ENCODE data around the gene BDP1. TPM values are rescaled to one million over a fixed set of nuclear protein-coding genes. Genes with fewer than 3 reads are reported as not detected.
"Not testable (repeated sequence)": the region's sequence is repeated elsewhere in the genome, so short reads cannot be mapped to it uniquely, and the experiment has no call there.

BDP1 gene
- total RNA-seq, 1 experiment from 2014 or later: 21.4 TPM

- DNase-seq (ENCODE audit: low spot score); in situ Hi-C loops (cut with HindIII; ENCODE audit: low sequenced_read_pairs): not testable (repeated sequence)
These were observed 95.4 kb downstream of the BDP1 start for GRCh38 chr5:71550885-71551284.

DNA sequence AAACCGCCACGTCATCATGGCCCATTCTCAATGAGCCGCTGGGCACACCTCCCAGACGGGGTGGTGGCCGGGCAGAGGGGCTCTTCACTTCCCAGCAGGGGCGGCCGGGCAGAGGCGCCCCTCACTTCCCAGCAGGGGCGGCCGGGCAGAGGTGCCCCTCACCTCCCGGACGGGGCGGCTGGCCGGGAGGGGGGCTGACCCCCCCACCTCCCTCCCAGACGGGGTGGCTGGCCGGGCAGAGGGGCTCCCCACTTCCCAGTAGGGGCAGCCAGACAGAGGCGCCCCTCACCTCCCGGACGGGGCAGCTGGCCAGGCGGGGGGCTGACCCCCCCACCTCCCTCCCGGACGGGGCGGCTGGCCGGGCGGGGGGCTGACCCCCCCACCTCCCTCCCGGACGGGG is 96.1 kb downstream of the BDP1 start:
- DNase-seq (ENCODE audit: low spot score); in situ Hi-C loops (cut with HindIII; ENCODE audit: low sequenced_read_pairs): not testable (repeated sequence)

DNA sequence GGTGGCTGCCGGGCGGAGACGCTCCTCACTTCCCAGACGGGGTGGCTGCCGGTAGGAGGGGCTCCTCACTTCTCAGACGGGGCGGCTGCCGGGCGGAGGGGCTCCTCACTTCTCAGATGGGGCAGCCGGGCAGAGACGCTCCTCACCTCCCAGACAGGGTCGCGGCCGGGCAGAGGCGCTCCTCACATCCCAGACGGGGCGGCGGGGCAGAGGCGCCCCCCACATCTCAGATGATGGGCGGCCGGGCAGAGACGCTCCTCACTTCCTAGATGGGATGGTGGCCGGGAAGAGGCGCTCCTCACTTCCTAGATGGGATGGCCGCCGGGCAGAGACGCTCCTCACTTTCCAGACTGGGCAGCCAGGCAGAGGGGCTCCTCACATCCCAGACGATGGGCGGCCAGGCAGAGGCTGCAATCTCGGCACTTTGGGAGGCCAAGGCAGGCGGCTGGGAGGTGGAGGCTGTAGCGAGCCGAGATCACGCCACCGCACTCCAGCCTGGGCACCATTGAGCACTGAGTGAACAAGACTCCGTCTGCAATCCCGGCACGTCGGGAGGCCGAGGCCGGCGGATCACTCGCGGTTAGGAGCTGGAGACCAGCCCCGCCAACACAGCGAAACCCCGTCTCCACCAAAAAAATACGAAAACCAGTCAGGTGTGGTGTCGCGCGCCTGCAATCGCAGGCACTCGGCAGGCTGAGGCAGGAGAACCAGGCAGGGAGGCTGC is 96.7 kb downstream of the BDP1 start:
- in situ Hi-C loops (cut with HindIII; ENCODE audit: low sequenced_read_pairs); DNase-seq (ENCODE audit: low spot score): not testable (repeated sequence)

DNA sequence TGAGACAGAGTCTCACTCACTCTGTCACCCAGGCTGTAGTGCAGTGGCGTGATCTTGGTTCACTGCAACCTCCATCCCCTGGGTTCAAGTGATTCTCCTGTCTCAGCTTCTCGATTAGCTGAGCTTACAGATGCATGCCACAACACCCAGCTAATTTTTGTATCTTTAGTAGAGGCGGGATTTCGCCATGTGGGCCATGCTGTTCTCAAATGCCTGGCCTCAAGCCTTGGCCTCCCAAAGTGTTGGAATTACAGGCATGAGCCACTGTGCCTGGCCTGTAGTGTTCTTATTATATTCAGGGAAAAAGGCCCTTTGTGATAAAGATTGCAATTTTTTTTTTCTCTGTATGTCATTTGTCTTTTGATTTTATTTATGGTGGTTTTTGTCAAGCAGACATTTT is 107.7 kb downstream of the BDP1 start:
- in situ Hi-C loops (cut with HindIII; ENCODE audit: low sequenced_read_pairs): no loop called here
- no peak for DNase-seq (ENCODE audit: low spot score)

GRCh38 chr5:71564895-71565294 is 109.4 kb downstream of the BDP1 start:
- DNase-seq (ENCODE audit: low spot score): no peak
- in situ Hi-C loops (cut with HindIII; ENCODE audit: low sequenced_read_pairs): no loop called here

DNA sequence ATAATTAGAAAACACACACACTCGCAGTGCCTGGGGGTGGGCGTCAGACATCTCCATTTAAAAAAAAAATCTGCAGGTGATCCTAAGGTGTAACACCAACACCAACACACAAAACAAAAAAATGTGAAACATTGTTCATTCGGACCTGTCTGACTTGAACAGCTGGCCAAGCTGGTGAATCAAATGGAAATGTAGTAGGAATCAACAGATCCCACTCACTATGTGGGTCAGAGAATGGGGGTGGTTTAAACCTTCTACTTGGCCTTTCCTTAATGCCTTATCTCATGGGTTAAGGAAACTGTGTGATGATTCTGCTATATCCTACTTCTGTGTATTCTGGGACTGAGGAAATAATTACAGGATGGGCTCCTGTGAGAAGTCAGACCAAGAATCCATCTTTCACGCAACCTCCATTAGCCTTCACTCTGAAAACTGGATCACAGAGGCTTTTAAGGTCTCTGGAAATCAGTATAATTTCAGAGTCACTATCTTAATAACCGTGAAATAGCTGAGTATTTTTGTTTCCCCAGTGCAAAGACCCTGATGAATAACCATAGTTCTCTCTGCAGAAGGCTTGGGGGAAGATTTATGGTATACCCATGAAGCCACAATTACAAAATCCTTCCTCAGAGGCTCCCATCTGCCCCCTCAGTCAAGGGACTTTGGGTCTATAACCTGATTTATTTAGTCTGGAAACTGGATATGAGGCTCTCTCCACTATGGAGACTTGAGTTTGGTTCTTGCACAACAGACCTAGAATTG is 114.5 kb downstream of the BDP1 start:
- in situ Hi-C loops (cut with HindIII; ENCODE audit: low sequenced_read_pairs): no loop called here
- no peak for DNase-seq (ENCODE audit: low spot score)

DNA sequence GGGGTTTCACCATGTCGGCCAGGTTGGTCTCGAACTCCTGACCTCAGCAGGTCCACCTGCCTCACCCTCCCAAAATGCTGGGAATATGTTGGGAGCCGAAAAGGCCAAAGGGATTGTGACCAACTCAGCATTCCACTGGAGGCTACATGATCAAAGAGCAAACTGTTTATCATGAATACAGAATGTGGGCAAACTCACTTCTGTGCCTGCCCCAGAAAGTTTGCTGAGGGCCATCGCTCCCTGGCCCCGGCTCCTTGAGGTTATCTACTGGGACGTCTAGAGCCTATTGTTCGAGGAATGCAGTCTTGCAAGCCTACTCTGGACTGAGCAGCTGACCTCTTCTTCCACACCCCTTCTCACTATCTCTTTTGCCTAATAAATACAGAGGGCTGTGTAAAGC is 116.4 kb downstream of the BDP1 start:
- in situ Hi-C loops (cut with HindIII; ENCODE audit: low sequenced_read_pairs); DNase-seq (ENCODE audit: low spot score): not testable (repeated sequence)

GRCh38 chr5:71573591-71573990 is 118.1 kb downstream of the BDP1 start:
- no peak for DNase-seq (ENCODE audit: low spot score)
- in situ Hi-C loops (cut with HindIII; ENCODE audit: low sequenced_read_pairs): no loop called here

DNA sequence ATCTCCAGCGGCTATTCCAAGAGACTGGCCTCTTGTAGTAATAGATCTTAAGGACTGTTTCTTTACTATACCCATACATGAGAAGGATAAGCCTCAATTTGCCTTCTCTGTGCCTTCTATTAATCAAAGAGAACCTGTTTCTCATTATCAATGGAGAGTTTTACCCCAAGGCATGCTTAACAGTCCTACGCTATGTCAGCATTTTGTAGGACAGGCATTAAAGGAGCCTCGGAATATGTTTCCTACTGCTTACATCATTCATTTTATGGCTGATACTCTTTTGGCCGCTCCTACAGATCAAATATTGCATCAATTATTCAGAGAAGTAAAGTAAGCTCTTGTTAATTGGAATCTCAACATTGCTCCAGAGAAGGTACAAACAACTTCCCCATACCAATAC is 120.1 kb downstream of the BDP1 start:
- in situ Hi-C loops (cut with HindIII; ENCODE audit: low sequenced_read_pairs); DNase-seq (ENCODE audit: low spot score): not testable (repeated sequence)

GRCh38 chr5:71576241-71576640 is 120.8 kb downstream of the BDP1 start:
- in situ Hi-C loops (cut with HindIII; ENCODE audit: low sequenced_read_pairs): no loop called here
- DNase-seq (ENCODE audit: low spot score): no peak

GRCh38 chr5:71577839-71578238 is 122.4 kb downstream of the BDP1 start:
- in situ Hi-C loops (cut with HindIII; ENCODE audit: low sequenced_read_pairs); DNase-seq (ENCODE audit: low spot score): not testable (repeated sequence)

- no peak for DNase-seq (ENCODE audit: low spot score)
- in situ Hi-C loops (cut with HindIII; ENCODE audit: low sequenced_read_pairs): no loop called here
These were observed 127.6 kb downstream of the BDP1 start for GRCh38 chr5:71582945-71583584.

GRCh38 chr5:71586052-71586940 is 130.8 kb downstream of the BDP1 start:
- DNase-seq (ENCODE audit: low spot score): no peak
- in situ Hi-C loops (cut with HindIII; ENCODE audit: low sequenced_read_pairs): no loop called here

DNA sequence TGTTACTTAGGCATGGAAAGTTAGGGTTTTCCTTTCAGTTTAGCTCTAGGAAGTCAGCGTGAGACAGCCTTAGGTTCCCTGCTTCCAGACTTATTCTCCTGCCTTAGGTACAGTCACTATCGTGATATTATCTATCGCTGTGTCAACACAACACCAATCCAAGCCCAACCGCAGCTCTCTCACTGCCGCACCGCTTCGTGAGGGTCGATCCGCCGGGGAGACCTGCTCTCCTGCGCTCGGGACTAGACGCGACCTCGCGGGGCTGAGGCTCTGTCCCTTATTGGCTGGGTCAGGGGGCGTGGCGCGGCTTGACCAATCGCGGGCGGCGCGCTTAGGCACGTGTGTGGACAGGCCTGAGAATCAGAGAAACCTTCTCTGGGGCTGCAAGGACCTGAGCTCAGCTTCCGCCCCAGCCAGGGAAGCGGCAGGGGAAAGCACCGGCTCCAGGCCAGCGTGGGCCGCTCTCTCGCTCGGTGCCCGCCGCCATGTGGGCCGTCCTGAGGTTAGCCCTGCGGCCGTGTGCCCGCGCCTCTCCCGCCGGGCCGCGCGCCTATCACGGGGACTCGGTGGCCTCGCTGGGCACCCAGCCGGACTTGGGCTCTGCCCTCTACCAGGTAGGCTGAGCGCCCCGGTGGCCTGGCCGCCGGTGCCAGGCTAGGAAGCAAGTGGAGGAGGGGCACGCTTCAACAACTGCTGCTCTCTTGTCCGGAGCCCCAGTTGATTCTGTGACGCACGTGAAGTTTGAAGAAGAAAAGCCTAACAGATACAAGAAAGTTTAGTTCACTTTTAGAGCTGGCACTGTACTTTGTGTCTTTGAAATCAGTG is 131.7 kb downstream of the BDP1 start, which contains the start of gene MCCC2:
TSS of gene MCCC2 (plus strand) at position 400 of the 825 bp plus-strand sequence. CDS start at position 486, 86 bp downstream.
- in situ Hi-C loops (cut with HindIII; ENCODE audit: low sequenced_read_pairs): no loop called here
- DNase-seq (ENCODE audit: low spot score): peak; percentile 94

DNA sequence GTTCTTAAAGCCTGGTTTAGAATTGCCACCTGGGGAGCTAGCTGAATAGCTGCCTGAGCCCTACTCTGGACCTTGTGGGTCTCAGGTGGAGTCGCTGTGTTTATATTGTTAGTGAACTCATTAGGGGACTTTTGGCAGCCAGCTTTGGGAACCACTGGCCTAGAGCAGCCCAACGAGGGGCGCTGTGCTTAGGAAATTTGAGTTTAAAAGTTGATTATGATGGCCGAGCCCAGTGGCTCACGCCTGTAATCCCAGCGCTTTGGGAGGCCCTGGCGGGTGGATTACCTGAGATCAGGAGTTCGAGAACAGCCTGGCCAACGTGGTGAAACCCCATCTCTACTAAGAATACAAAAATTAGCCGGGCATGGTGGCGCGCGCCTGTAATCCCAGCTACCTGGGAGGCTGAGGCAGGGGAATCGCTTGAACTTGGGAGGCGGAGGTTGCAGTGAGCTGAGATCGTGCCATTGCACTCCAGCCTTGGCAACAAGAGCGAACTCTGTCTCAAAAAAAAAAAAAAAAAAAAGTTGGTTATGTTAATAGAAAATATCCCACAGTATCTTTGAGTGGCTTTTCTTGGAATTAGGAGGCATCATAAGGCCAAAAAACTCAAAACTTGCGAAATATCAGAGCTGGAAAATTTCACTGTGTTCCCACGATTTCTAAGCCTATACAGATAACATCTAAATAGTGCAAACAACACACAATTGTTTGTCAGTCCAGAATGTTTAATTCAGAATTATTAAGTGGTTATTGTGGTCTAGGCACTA is 132.5 kb downstream of the BDP1 start:
- in situ Hi-C loops (cut with HindIII; ENCODE audit: low sequenced_read_pairs): no loop called here
- no peak for DNase-seq (ENCODE audit: low spot score)

DNA sequence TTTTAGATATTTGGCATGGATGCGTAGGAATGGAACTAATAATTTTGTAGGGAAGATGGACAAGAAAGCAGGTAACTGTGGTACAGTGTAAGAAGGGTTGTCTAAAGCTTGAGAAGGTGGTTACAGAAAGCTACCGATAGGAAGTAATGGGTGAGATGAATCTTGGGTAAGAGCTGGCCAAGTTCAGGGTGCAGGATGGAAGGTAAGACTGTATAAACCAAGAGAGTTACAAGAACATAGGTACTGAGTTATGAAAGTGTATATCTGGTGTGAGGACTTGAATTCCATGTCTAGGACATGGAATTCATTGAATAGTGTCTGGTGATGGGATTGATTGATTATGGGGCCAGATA is 133.1 kb downstream of the BDP1 start:
- DNase-seq (ENCODE audit: low spot score): no peak
- in situ Hi-C loops (cut with HindIII; ENCODE audit: low sequenced_read_pairs): no loop called here

GRCh38 chr5:71589903-71590302 is 134.5 kb downstream of the BDP1 start:
- no peak for DNase-seq (ENCODE audit: low spot score)
- in situ Hi-C loops (cut with HindIII; ENCODE audit: low sequenced_read_pairs): no loop called here

- in situ Hi-C loops (cut with HindIII; ENCODE audit: low sequenced_read_pairs): no loop called here
- no peak for DNase-seq (ENCODE audit: low spot score)
These were observed 135.6 kb downstream of the BDP1 start for GRCh38 chr5:71591100-71591499.

Data from G401 (cell line).